Measurements from ENCODE around the gene SDHAF4. TPM values are rescaled to one million over a fixed set of nuclear protein-coding genes. Genes with fewer than 3 reads are reported as not detected.
"Not testable (repeated sequence)": the region's sequence is repeated elsewhere in the genome, so short reads cannot be mapped to it uniquely, and the experiment has no call there.

The SDHAF4 gene
- total RNA-seq, 1 donor from 2014 or later, result 17.7 TPM

DNA sequence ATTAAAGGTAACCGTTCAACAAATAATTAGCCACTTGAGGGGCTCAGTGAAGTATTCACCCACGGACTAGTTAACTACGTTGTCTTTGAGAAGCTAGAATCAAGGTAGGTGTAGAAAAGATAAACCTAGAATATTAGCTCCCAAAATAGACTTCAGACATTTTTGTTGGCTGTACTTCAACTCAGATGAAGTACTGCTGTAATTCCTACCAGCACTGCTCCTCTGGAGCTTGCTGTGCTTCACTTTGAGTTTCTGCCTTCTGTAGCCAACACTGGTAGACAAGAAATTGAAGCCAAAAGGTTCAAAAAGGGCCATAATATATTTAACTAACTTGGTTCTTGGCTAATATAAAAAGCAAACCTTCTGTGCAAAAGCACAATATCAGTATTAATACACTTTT lies 18.8 kb upstream of the SDHAF4 start:
- Histone ChIP-seq H3K27me3 (ENCODE audit: low read depth) (no peaks in the 10 kb centered on the region), H3K4me3 (no peak overlapping the region), H3K36me3 (peaks cover 18% of the 10 kb centered on the region), H3K9me3 (replicated peaks) (no peaks in the 10 kb centered on the region), H3K4me1 (peaks cover 8% of the 10 kb centered on the region), H3K27ac (replicated peaks) (peak overlapping the region; percentile 4)
- intact Hi-C loops (cut with micrococcal nuclease), result loop anchor here (10.0 kb wide), 1 partner anchor 137 kb away; no protein-coding TSS in a partner anchor
- TF ChIP-seq CTCF (IDR thresholded peaks at IDR 0.05; ENCODE audit: borderline replicate concordance), result no peak
- DNase-seq, result no peak

GRCh38 chr6:70549327-70549726 lies 17.4 kb upstream of the SDHAF4 start:
- intact Hi-C loops (cut with micrococcal nuclease), result loop anchor here (10.0 kb wide), 1 partner anchor 135 kb away; no protein-coding TSS in a partner anchor
- no peak for TF ChIP-seq CTCF (IDR thresholded peaks at IDR 0.05; ENCODE audit: borderline replicate concordance)

DNA sequence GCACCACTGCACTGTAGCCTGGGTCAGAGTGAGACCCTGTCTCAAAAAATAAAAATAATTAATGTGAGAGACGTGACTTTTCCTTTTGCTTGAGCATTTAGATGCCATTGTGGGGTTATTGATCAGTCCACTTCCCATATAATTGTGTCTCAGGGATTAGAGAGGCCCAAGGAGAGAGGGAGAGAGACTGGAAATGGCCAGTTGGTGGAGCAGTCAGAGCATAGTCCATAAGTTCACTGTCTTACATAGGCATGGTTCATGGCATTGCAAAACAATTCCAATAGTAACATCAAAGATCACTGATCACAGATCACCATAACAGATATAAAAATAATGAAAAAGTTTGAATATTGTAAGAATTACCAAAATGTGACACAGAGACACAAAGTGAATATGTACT lies 15.2 kb upstream of the SDHAF4 start:
- H3K4me3 ChIP-seq, result no peak overlapping the region
- H3K36me3 ChIP-seq, result peaks cover 11% of the 10 kb centered on the region
- DNase-seq, result no peak
- H3K27ac ChIP-seq (replicated peaks), result peak overlapping the region; percentile 77
- intact Hi-C loops (cut with micrococcal nuclease), result no loop called here
- no peaks in the 10 kb centered on the region for H3K27me3 ChIP-seq (ENCODE audit: low read depth)
- H3K9me3 ChIP-seq (replicated peaks), result no peaks in the 10 kb centered on the region
- TF ChIP-seq CTCF (IDR thresholded peaks at IDR 0.05; ENCODE audit: borderline replicate concordance), result peak; percentile 24
- H3K4me1 ChIP-seq, result peaks cover 8% of the 10 kb centered on the region

More at GRCh38 chr6:70549327-70549726, 17.4 kb upstream of the SDHAF4 start:
- Histone ChIP-seq H3K9me3 (replicated peaks) (no peaks in the 10 kb centered on the region), H3K36me3 (peaks cover 14% of the 10 kb centered on the region), H3K4me1 (peaks cover 8% of the 10 kb centered on the region), H3K27ac (replicated peaks) (no peak overlapping the region), H3K27me3 (ENCODE audit: low read depth) (no peaks in the 10 kb centered on the region), H3K4me3 (no peak overlapping the region)
- DNase-seq, result no peak

- H3K27ac ChIP-seq (replicated peaks), result peak overlapping the region; percentile 77
- intact Hi-C loops (cut with micrococcal nuclease); H3K27me3 ChIP-seq (ENCODE audit: low read depth); H3K9me3 ChIP-seq (replicated peaks); H3K4me1 ChIP-seq: not testable (repeated sequence)
- peak; percentile 35 for DNase-seq
- peak overlapping the region; percentile 38 for H3K4me3 ChIP-seq
- peaks cover 11% of the 10 kb centered on the region for H3K36me3 ChIP-seq
Observed at GRCh38 chr6:70552286-70552940, 14.3 kb upstream of the SDHAF4 start.

DNA sequence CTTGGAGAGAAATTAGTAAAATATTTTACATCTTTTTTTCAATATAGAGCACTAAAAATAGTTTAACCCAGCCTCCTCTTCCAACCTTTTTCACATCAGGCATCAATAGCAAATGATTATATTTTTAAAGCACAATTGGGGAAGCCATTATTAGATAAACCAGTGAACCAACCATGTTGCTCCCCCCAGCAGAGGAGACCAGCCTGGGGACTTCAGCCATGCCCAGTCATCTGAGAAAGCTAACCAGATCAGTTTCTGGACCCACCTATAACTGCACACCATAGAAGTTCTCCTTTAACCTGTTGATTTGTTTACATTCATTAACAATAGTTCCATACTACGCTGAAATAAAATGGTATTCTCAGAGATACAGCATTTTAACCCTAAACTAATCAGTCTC lies 13.8 kb upstream of the SDHAF4 start:
- H3K4me3 ChIP-seq, result peak overlapping the region; percentile 38
- no peak for TF ChIP-seq CTCF (IDR thresholded peaks at IDR 0.05; ENCODE audit: borderline replicate concordance)
- no peaks in the 10 kb centered on the region for H3K27me3 ChIP-seq (ENCODE audit: low read depth)
- no peak for DNase-seq
- peaks cover 11% of the 10 kb centered on the region for H3K36me3 ChIP-seq
- H3K9me3 ChIP-seq (replicated peaks), result no peaks in the 10 kb centered on the region
- peak overlapping the region; percentile 77 for H3K27ac ChIP-seq (replicated peaks)
- intact Hi-C loops (cut with micrococcal nuclease), result no loop called here
- peaks cover 3% of the 10 kb centered on the region for H3K4me1 ChIP-seq

DNA sequence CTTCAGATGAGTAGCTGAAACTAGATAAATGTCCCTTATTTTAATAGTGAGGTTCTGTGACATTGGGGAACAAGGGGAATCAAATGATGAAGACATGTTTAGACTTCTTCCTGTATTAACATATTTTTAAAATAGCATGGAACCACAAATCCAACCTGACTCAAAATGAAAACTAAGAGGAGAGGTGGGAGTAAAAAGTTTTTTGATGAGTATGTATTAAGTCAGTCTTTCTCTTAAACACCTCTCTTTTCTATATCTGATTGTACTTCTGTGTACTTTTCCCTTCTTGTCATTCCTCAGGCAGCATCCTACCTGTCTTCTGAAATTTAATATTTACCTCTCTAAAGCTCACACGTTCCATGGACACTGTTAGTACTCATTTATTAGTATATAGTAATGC lies 8.7 kb upstream of the SDHAF4 start:
- intact Hi-C loops (cut with micrococcal nuclease), result no loop called here
- no peak for TF ChIP-seq CTCF (IDR thresholded peaks at IDR 0.05; ENCODE audit: borderline replicate concordance)
- Histone ChIP-seq H3K4me1 (no peaks in the 10 kb centered on the region), H3K9me3 (replicated peaks) (no peaks in the 10 kb centered on the region), H3K27me3 (ENCODE audit: low read depth) (no peaks in the 10 kb centered on the region), H3K27ac (replicated peaks) (no peak overlapping the region), H3K36me3 (peaks cover 5% of the 10 kb centered on the region), H3K4me3 (no peak overlapping the region)
- DNase-seq, result no peak

DNA sequence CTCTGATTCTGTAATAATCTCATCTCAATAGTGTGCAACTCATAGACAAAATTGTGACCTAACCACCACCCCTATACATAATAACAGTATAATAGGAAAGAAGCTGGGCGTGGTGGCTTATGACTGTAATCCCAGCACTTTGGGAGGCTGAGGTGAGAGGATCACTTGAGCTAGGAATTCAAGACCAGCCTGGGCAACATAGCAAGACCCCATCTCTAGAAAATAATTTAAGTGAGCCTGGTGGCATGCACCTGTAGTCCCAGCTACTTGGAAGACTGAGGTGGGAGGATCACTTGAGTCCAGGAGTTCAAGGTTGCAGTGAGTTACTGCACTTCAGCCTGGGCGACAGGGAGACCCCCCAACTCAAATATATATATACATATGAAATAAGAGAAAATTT lies 4.3 kb upstream of the SDHAF4 start:
- DNase-seq; H3K27ac ChIP-seq (replicated peaks); H3K27me3 ChIP-seq (ENCODE audit: low read depth); H3K9me3 ChIP-seq (replicated peaks); H3K4me3 ChIP-seq; H3K36me3 ChIP-seq: not testable (repeated sequence)
- intact Hi-C loops (cut with micrococcal nuclease), result loop anchor here (10.0 kb wide), 1 partner anchor 102 kb away; the partner anchor contains the start of gene SMAP1
- peaks cover 14% of the 10 kb centered on the region for H3K4me1 ChIP-seq
